H1 (cell line): ENCODE data around the gene GLP1R. TPM values are rescaled to one million over a fixed set of nuclear protein-coding genes. Genes with fewer than 3 reads are reported as not detected.

Experiments used
- CTCF ChIA-PET: fragments of 300-600 bp; sonication (Branson Sonifier 250); formaldehyde crosslinking; loops from one replicate; lab custom pipeline; 2021; ENCODE audit not compliant: partially characterized antibody; lab: Charles Lee
- POLR2A ChIA-PET: fragments of 300-600 bp; sonication (Branson Sonifier 250); formaldehyde crosslinking; loops from one replicate; lab custom pipeline; 2021; ENCODE audit warnings: inconsistent platforms; ENCODE audit not compliant: partially characterized antibody; lab: Charles Lee
- DNase-seq, 2 experiments: peaks; one replicate each; pipeline versions ENCODE4 v3.0.0 to v3.0.0-alpha.2; 2010 to 2022; ENCODE audit warnings: low spot score in 2 of 2, low read depth in 1 of 2, mixed read lengths in 1 of 2
- FAIRE-seq: peaks from 2 replicates; lab custom pipeline; 2011; peaks lifted over from hg19 to GRCh38; lab: Jason Lieb, UNC
- H2AFZ ChIP-seq: 2 replicates; pipeline ENCODE4 v1.8.1; 2012; ENCODE audit warnings: low read length, inconsistent platforms
- H2AK5ac ChIP-seq: 2 replicates; pipeline ENCODE4 v1.6.1; 2013; ENCODE audit warnings: low read depth, low read length
- H2BK120ac ChIP-seq: replicated peaks from 2 replicates; pipeline ENCODE3; 2013; ENCODE audit warnings: low read depth, low read length, inconsistent platforms
- H2BK12ac ChIP-seq: 2 replicates; pipeline ENCODE4 v1.6.1; 2013; ENCODE audit warnings: low read depth, low read length
- H2BK15ac ChIP-seq: 2 replicates; pipeline ENCODE4 v1.6.1; 2013; ENCODE audit warnings: low read length
- H2BK20ac ChIP-seq: 2 replicates; pipeline ENCODE4 v1.6.1; 2013; ENCODE audit warnings: low read length
- H2BK5ac ChIP-seq: 2 replicates; pipeline ENCODE4 v1.6.1; 2013; ENCODE audit warnings: low read depth, low read length
- H3K14ac ChIP-seq: 2 replicates; pipeline ENCODE4 v1.6.1; 2013; ENCODE audit warnings: inconsistent platforms; ENCODE audit not compliant: insufficient read length
- H3K18ac ChIP-seq: 2 replicates; pipeline ENCODE4 v1.6.1; 2013; ENCODE audit warnings: low read length; ENCODE audit errors: extremely low read depth
- H3K23ac ChIP-seq: 2 replicates; pipeline ENCODE4 v1.6.1; 2013; ENCODE audit warnings: inconsistent platforms; ENCODE audit not compliant: insufficient read length
- H3K23me2 ChIP-seq: 2 replicates; pipeline ENCODE4 v1.6.1; 2013; ENCODE audit warnings: low read depth, low read length
- H3K27ac ChIP-seq: 2 replicates; pipeline ENCODE4 v1.6.1; 2011; ENCODE audit warnings: low read depth, low read length, inconsistent platforms
- H3K27me3 ChIP-seq, 4 experiments: replicated peaks in 1 of 4; 1 replicate in 1 of 4; 2 replicates in 3 of 4; pipeline versions ENCODE4 v1.6.1 to v1.8.1; 2011 to 2013; ENCODE audit warnings: low read length in 3 of 4, mild to moderate bottlenecking in 3 of 4, inconsistent platforms in 2 of 4, mixed read lengths in 2 of 4, moderate library complexity in 1 of 4; ENCODE audit not compliant: control insufficient read depth in 3 of 4, insufficient read depth in 3 of 4; ENCODE audit errors: extremely low read depth in 1 of 4
- H3K36me3 ChIP-seq, 4 experiments: 2 replicates each; pipeline versions ENCODE4 v1.6.1 to v1.8.1; 2011 to 2013; ENCODE audit warnings: mild to moderate bottlenecking in 4 of 4, low read length in 3 of 4, moderate library complexity in 2 of 4, control low read depth in 1 of 4, inconsistent platforms in 1 of 4; ENCODE audit not compliant: insufficient read depth in 4 of 4, control insufficient read depth in 2 of 4
- H3K4ac ChIP-seq: replicated peaks from 2 replicates; pipeline ENCODE3; 2013; ENCODE audit warnings: low read length, low read depth, mixed read lengths, inconsistent platforms; ENCODE audit not compliant: insufficient read length
- H3K4me1 ChIP-seq, 4 experiments: replicated peaks in 1 of 4; 1 replicate in 1 of 4; 2 replicates in 3 of 4; pipeline versions ENCODE4 v1.6.1 to v1.8.1; 2011 to 2013; ENCODE audit warnings: low read length in 3 of 4, inconsistent platforms in 2 of 4, mixed read lengths in 1 of 4; ENCODE audit not compliant: insufficient read depth in 4 of 4, control insufficient read depth in 3 of 4
- H3K4me2 ChIP-seq, 2 experiments: 2 replicates each; pipeline versions ENCODE4 v1.6.1 to v1.8.1; 2011 to 2013; ENCODE audit warnings: low read depth in 2 of 2, low read length in 2 of 2, control low read depth in 1 of 2, inconsistent platforms in 1 of 2, mild to moderate bottlenecking in 1 of 2; ENCODE audit not compliant: insufficient read depth in 1 of 2
- H3K4me3 ChIP-seq, 4 experiments: fragments of 200-600, 300-600 bp in 1 of 4; sonication (generic), shearing (Covaris generic), sonication (Bioruptor Twin) in 1 of 4; 2 replicates each; pipeline versions ENCODE4 v1.5.1 to v1.8.1; 2011 to 2016; ENCODE audit warnings: low read length in 4 of 4, low read depth in 3 of 4, control low read depth in 2 of 4, inconsistent platforms in 2 of 4, mild to moderate bottlenecking in 2 of 4, mixed read lengths in 1 of 4, moderate library complexity in 1 of 4; ENCODE audit not compliant: insufficient read depth in 2 of 4; ENCODE audit errors: extremely low read depth in 1 of 4
- H3K56ac ChIP-seq: replicated peaks from 2 replicates; pipeline ENCODE3; 2013; ENCODE audit warnings: low read depth, mild to moderate bottlenecking, mixed read lengths, low read length, inconsistent platforms; ENCODE audit not compliant: insufficient read length
- H3K79me1 ChIP-seq: 2 replicates; pipeline ENCODE4 v1.6.1; 2013; ENCODE audit warnings: low read depth, low read length, control low read depth
- H3K79me2 ChIP-seq, 2 experiments: 2 replicates each; pipeline versions ENCODE4 v1.6.1 to v1.8.1; 2012 to 2013; ENCODE audit warnings: low read length in 2 of 2, mild to moderate bottlenecking in 2 of 2, inconsistent platforms in 1 of 2; ENCODE audit not compliant: insufficient read depth in 2 of 2, control insufficient read depth in 1 of 2
- H3K9ac ChIP-seq, 4 experiments: replicated peaks in 1 of 4; 1 replicate in 1 of 4; 2 replicates in 3 of 4; pipeline versions ENCODE4 v1.6.1 to v1.8.1; 2011 to 2013; ENCODE audit warnings: low read depth in 3 of 4, low read length in 3 of 4, control low read depth in 2 of 4, mild to moderate bottlenecking in 2 of 4, moderate library complexity in 2 of 4, inconsistent platforms in 1 of 4; ENCODE audit errors: extremely low read depth in 1 of 4
- H3K9me3 ChIP-seq, 2 experiments: 2 replicates each; pipeline versions ENCODE4 v1.6.1 to v1.8.1; 2012 to 2013; ENCODE audit warnings: mild to moderate bottlenecking in 2 of 2, moderate library complexity in 2 of 2, control low read depth in 1 of 2, inconsistent platforms in 1 of 2, low read depth in 1 of 2, low read length in 1 of 2, mixed read lengths in 1 of 2; ENCODE audit not compliant: insufficient read depth in 2 of 2
- H4K20me1 ChIP-seq, 2 experiments: replicated peaks in 1 of 2; 2 replicates each; pipeline versions ENCODE3 to v1.8.1; 2011 to 2013; ENCODE audit warnings: inconsistent platforms in 2 of 2, low read length in 2 of 2, mild to moderate bottlenecking in 1 of 2; ENCODE audit not compliant: insufficient read depth in 2 of 2, control insufficient read depth in 1 of 2
- H4K5ac ChIP-seq: 2 replicates; pipeline ENCODE4 v1.6.1; 2013; ENCODE audit warnings: low read length, low read depth, mixed read lengths, inconsistent platforms; ENCODE audit not compliant: insufficient read length
- H4K8ac ChIP-seq: 2 replicates; pipeline ENCODE4 v1.8.0; 2013; ENCODE audit warnings: mild to moderate bottlenecking, moderate library complexity, low read length, inconsistent platforms; ENCODE audit not compliant: insufficient read depth; ENCODE audit errors: extremely low read depth
- H4K91ac ChIP-seq: replicated peaks from 2 replicates; pipeline ENCODE3; 2013; ENCODE audit warnings: low read length, mixed read lengths, inconsistent platforms; ENCODE audit not compliant: insufficient read length
- HDAC2 ChIP-seq, 2 experiments: fragments of 300-600 bp in 1 of 2; sonication (generic) in 1 of 2; IDR thresholded peaks; 2 replicates each; pipeline ENCODE4 v1.6.1; 2011 to 2012; ENCODE audit warnings: low read depth in 2 of 2, low read length in 2 of 2, mild to moderate bottlenecking in 2 of 2, moderate library complexity in 2 of 2, borderline replicate concordance in 1 of 2, inconsistent platforms in 1 of 2
- JUND ChIP-seq: IDR thresholded peaks from 2 replicates; pipeline ENCODE4 v1.6.1; 2011; ENCODE audit warnings: mild to moderate bottlenecking, improper control_type of control experiment, low read length
- POLR2A ChIP-seq, 2 experiments: IDR thresholded peaks; 1 replicate in 1 of 2; 2 replicates in 1 of 2; pipeline ENCODE4 v1.6.1; 2011; ENCODE audit warnings: low read depth in 2 of 2, low read length in 2 of 2, mild to moderate bottlenecking in 2 of 2; ENCODE audit errors: control extremely low read depth in 1 of 2
- SP1 ChIP-seq: IDR thresholded peaks from 2 replicates; pipeline ENCODE4 v1.6.1; 2011; ENCODE audit warnings: low read depth, low read length
- WGBS, 2 experiments: shearing (Covaris generic) in 1 of 2; methylation state at CpG; one replicate each; pipeline versions ENCODE4 v1.1.6 to v1.1.7; 2013 to 2015; ENCODE audit warnings: low lambda C conversion rate in 2 of 2, mixed read lengths in 2 of 2, inconsistent platforms in 1 of 2, low coverage in 1 of 2, missing lambda C conversion rate in 1 of 2; ENCODE audit not compliant: insufficient replicate concordance in 2 of 2, insufficient coverage in 1 of 2, insufficient read length in 1 of 2; ENCODE audit errors: extremely low coverage in 1 of 2, missing lambda C conversion rate in 1 of 2; 5-methylcytosine and 5-hydroxymethylcytosine counted together
- polyA plus RNA-seq, 7 experiments: library from polyadenylated mRNA; depleted of rRNA in 3 of 7; stranded (reverse) in 5 of 7; unstranded in 2 of 7; fragments of >200 nt in 5 of 7; fragments of 200-250 nt in 2 of 7; gene quantifications; 1 replicate in 5 of 7; 2 replicates in 1 of 7; 4 replicates in 1 of 7; pipeline versions ENCODE4 v1.2.1 to v1.2.3, GENCODE V29; 2011 to 2013; ENCODE audit warnings: missing spikeins in 2 of 7, mixed read lengths in 2 of 7
- total RNA-seq: library from RNA; stranded (reverse); fragmentation: NEBNext Ultra II Directional; extraction: Animal tissue kit (Norgen Biotek cat#: 25700); gene quantifications from 2 replicates; pipeline ENCODE4 v1.2.1, GENCODE V29; 2021

The GLP1R gene
- total and polyA plus RNA-seq, 2 of the 8 experiments (the other 6 are each of a cell fraction or from before 2014, with no cell fraction given): 2.6 to 2.7 TPM

DNA sequence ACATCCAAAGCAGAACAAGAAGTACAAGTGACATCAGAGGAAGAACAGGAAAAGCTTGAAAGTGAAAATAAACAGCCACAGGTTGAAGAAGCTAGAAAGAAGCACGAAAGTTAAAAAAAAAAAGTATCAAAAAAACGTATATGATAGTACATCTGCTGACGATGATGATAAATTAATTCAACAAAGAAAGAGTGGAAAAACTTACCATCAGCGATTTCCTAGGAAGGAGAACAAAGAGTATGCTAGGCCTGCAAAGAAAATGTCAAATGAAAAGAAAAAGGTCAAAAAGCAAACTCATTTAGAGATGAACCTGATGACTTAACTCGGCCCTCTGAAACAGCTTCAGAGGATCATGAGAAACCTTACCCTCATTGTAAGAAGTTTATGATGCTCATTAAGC is 62.7 kb downstream of the GLP1R start:
- no peak overlapping the region for H3K4me2 ChIP-seq
- no peak overlapping the region for H3K23ac ChIP-seq
- no peak overlapping the region for H2BK15ac ChIP-seq
- ChIA-PET POLR2A (interaction anchor here (0.7 kb wide), 1 partner anchor 191 kb away, joined by 4 read pairs; no protein-coding TSS in a partner anchor), CTCF (interaction anchor here (0.6 to 1.6 kb wide), 5 partner anchors 9 to 198 kb away, joined by 3 to 10 read pairs (median 5); no protein-coding TSS in a partner anchor)
- H2BK120ac ChIP-seq: no peak overlapping the region
- no peak overlapping the region for H3K27ac ChIP-seq
- H4K8ac ChIP-seq: no peak overlapping the region
- FAIRE-seq: no peak
- no peak overlapping the region for H2BK20ac ChIP-seq
- H3K23me2 ChIP-seq: peaks cover 4% of the 10 kb centered on the region; the same call in 1 of the 2 replicates
- no peak overlapping the region for H4K91ac ChIP-seq
- H3K79me1 ChIP-seq: no peaks in the 10 kb centered on the region; the same call in 1 of the 2 replicates
- no peaks in the 10 kb centered on the region for H3K79me2 ChIP-seq
- 0 out of 7 replicates have a peak, but pooled peaks cover 0 to 2% (median 0%) of the 10 kb centered on the region in 4 experiments for H3K27me3 ChIP-seq
- no peak for DNase-seq
- H3K36me3 ChIP-seq: no peaks in the 10 kb centered on the region; a peak in 3 of 8 replicates
- H3K4ac ChIP-seq: no peak overlapping the region
- TF ChIP-seq HDAC2 (IDR thresholded peaks at IDR 0.05; ENCODE audit: borderline replicate concordance in 1 of 2, low read depth in 2 of 2, low read length in 2 of 2): no peak
- TF ChIP-seq JUND: no peak
- no peak for TF ChIP-seq POLR2A (IDR thresholded peaks at IDR 0.05; ENCODE audit: control extremely low read depth in 1 of 2, low read depth in 2 of 2, low read length in 2 of 2)
- no peak for TF ChIP-seq SP1
- TF ChIP-seq, all 59 proteins: peak for 0
- H2BK5ac ChIP-seq: no peak overlapping the region
- no peak overlapping the region for H2BK12ac ChIP-seq
- H3K14ac ChIP-seq: no peak overlapping the region
- no peak overlapping the region for H3K56ac ChIP-seq
- H2AFZ ChIP-seq: no peak overlapping the region
- no peak overlapping the region for H3K18ac ChIP-seq
- no peak overlapping the region for H3K4me3 ChIP-seq
- no peaks in the 10 kb centered on the region for H3K9me3 ChIP-seq
- H4K20me1 ChIP-seq: peaks cover 0 to 2% of the 10 kb centered on the region in 2 experiments
- peaks cover 0 to 6% (median 5%) of the 10 kb centered on the region in 4 experiments; a peak in 5 of 7 replicates for H3K4me1 ChIP-seq
- no peak overlapping the region for H3K9ac ChIP-seq
- H4K5ac ChIP-seq: no peak overlapping the region
- no peak overlapping the region for H2AK5ac ChIP-seq
- WGBS, 2 experiments: 82% methylated on average over 5 of the region's 5 CpGs; no CpG with 5 or more reads in 1 of the 2 experiments
